ENCODE measurements around the gene VRK2.

DNA sequence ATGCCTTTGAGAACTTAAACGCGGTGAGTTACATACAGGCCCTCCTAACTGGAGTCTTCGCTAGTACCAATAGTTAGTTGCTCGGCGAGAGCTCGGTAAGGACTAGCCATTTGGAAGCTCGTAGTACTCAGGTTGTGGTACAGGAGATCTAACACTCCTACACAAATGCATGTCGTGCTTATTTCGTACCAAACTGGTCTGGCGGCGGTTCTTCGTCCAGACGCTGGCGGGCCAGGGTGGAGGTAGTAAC, 346 bp upstream of the VRK2 start:
- TF ChIP-seq EZH2 (IDR thresholded peaks at IDR 0.05; ENCODE audit: low read depth) (no peak), CTCF (conservative IDR thresholded peaks at IDR 0.05) (no peak)

All from PC-9 (cell line).